H1 (cell line): ENCODE results near the gene RPL28. TPM values are rescaled to one million over a fixed set of nuclear protein-coding genes. Genes with fewer than 3 reads are reported as not detected.

Source experiments
- CTCF ChIA-PET: fragments of 300-600 bp; sonication (Branson Sonifier 250); formaldehyde crosslinking; loops from one replicate; lab custom pipeline; 2021; ENCODE audit not compliant: partially characterized antibody; lab: Charles Lee
- POLR2A ChIA-PET: fragments of 300-600 bp; sonication (Branson Sonifier 250); formaldehyde crosslinking; loops from one replicate; lab custom pipeline; 2021; ENCODE audit warnings: inconsistent platforms; ENCODE audit not compliant: partially characterized antibody; lab: Charles Lee
- DNase-seq, 2 experiments: peaks; one replicate each; pipeline versions ENCODE4 v3.0.0 to v3.0.0-alpha.2; 2010 to 2022; ENCODE audit warnings: low spot score in 2 of 2, low read depth in 1 of 2, mixed read lengths in 1 of 2
- FAIRE-seq: peaks from 2 replicates; lab custom pipeline; 2011; peaks lifted over from hg19 to GRCh38; lab: Jason Lieb, UNC
- H2AFZ ChIP-seq: 2 replicates; pipeline ENCODE4 v1.8.1; 2012; ENCODE audit warnings: low read length, inconsistent platforms
- H2AK5ac ChIP-seq: 2 replicates; pipeline ENCODE4 v1.6.1; 2013; ENCODE audit warnings: low read depth, low read length
- H2BK120ac ChIP-seq: replicated peaks from 2 replicates; pipeline ENCODE3; 2013; ENCODE audit warnings: low read depth, low read length, inconsistent platforms
- H2BK12ac ChIP-seq: 2 replicates; pipeline ENCODE4 v1.6.1; 2013; ENCODE audit warnings: low read depth, low read length
- H2BK15ac ChIP-seq: 2 replicates; pipeline ENCODE4 v1.6.1; 2013; ENCODE audit warnings: low read length
- H2BK20ac ChIP-seq: 2 replicates; pipeline ENCODE4 v1.6.1; 2013; ENCODE audit warnings: low read length
- H2BK5ac ChIP-seq: 2 replicates; pipeline ENCODE4 v1.6.1; 2013; ENCODE audit warnings: low read depth, low read length
- H3K14ac ChIP-seq: 2 replicates; pipeline ENCODE4 v1.6.1; 2013; ENCODE audit warnings: inconsistent platforms; ENCODE audit not compliant: insufficient read length
- H3K18ac ChIP-seq: 2 replicates; pipeline ENCODE4 v1.6.1; 2013; ENCODE audit warnings: low read length; ENCODE audit errors: extremely low read depth
- H3K23ac ChIP-seq: 2 replicates; pipeline ENCODE4 v1.6.1; 2013; ENCODE audit warnings: inconsistent platforms; ENCODE audit not compliant: insufficient read length
- H3K23me2 ChIP-seq: 2 replicates; pipeline ENCODE4 v1.6.1; 2013; ENCODE audit warnings: low read depth, low read length
- H3K27ac ChIP-seq: 2 replicates; pipeline ENCODE4 v1.6.1; 2011; ENCODE audit warnings: low read depth, low read length, inconsistent platforms
- H3K27me3 ChIP-seq, 4 experiments: replicated peaks in 1 of 4; 1 replicate in 1 of 4; 2 replicates in 3 of 4; pipeline versions ENCODE4 v1.6.1 to v1.8.1; 2011 to 2013; ENCODE audit warnings: low read length in 3 of 4, mild to moderate bottlenecking in 3 of 4, inconsistent platforms in 2 of 4, mixed read lengths in 2 of 4, moderate library complexity in 1 of 4; ENCODE audit not compliant: control insufficient read depth in 3 of 4, insufficient read depth in 3 of 4; ENCODE audit errors: extremely low read depth in 1 of 4
- H3K36me3 ChIP-seq, 4 experiments: 2 replicates each; pipeline versions ENCODE4 v1.6.1 to v1.8.1; 2011 to 2013; ENCODE audit warnings: mild to moderate bottlenecking in 4 of 4, low read length in 3 of 4, moderate library complexity in 2 of 4, control low read depth in 1 of 4, inconsistent platforms in 1 of 4; ENCODE audit not compliant: insufficient read depth in 4 of 4, control insufficient read depth in 2 of 4
- H3K4ac ChIP-seq: replicated peaks from 2 replicates; pipeline ENCODE3; 2013; ENCODE audit warnings: low read length, low read depth, mixed read lengths, inconsistent platforms; ENCODE audit not compliant: insufficient read length
- H3K4me1 ChIP-seq, 4 experiments: replicated peaks in 1 of 4; 1 replicate in 1 of 4; 2 replicates in 3 of 4; pipeline versions ENCODE4 v1.6.1 to v1.8.1; 2011 to 2013; ENCODE audit warnings: low read length in 3 of 4, inconsistent platforms in 2 of 4, mixed read lengths in 1 of 4; ENCODE audit not compliant: insufficient read depth in 4 of 4, control insufficient read depth in 3 of 4
- H3K4me2 ChIP-seq, 2 experiments: 2 replicates each; pipeline versions ENCODE4 v1.6.1 to v1.8.1; 2011 to 2013; ENCODE audit warnings: low read depth in 2 of 2, low read length in 2 of 2, control low read depth in 1 of 2, inconsistent platforms in 1 of 2, mild to moderate bottlenecking in 1 of 2; ENCODE audit not compliant: insufficient read depth in 1 of 2
- H3K4me3 ChIP-seq, 4 experiments: fragments of 200-600, 300-600 bp in 1 of 4; sonication (generic), shearing (Covaris generic), sonication (Bioruptor Twin) in 1 of 4; 2 replicates each; pipeline versions ENCODE4 v1.5.1 to v1.8.1; 2011 to 2016; ENCODE audit warnings: low read length in 4 of 4, low read depth in 3 of 4, control low read depth in 2 of 4, inconsistent platforms in 2 of 4, mild to moderate bottlenecking in 2 of 4, mixed read lengths in 1 of 4, moderate library complexity in 1 of 4; ENCODE audit not compliant: insufficient read depth in 2 of 4; ENCODE audit errors: extremely low read depth in 1 of 4
- H3K56ac ChIP-seq: replicated peaks from 2 replicates; pipeline ENCODE3; 2013; ENCODE audit warnings: low read depth, mild to moderate bottlenecking, mixed read lengths, low read length, inconsistent platforms; ENCODE audit not compliant: insufficient read length
- H3K79me1 ChIP-seq: 2 replicates; pipeline ENCODE4 v1.6.1; 2013; ENCODE audit warnings: low read depth, low read length, control low read depth
- H3K79me2 ChIP-seq, 2 experiments: 2 replicates each; pipeline versions ENCODE4 v1.6.1 to v1.8.1; 2012 to 2013; ENCODE audit warnings: low read length in 2 of 2, mild to moderate bottlenecking in 2 of 2, inconsistent platforms in 1 of 2; ENCODE audit not compliant: insufficient read depth in 2 of 2, control insufficient read depth in 1 of 2
- H3K9ac ChIP-seq, 4 experiments: replicated peaks in 1 of 4; 1 replicate in 1 of 4; 2 replicates in 3 of 4; pipeline versions ENCODE4 v1.6.1 to v1.8.1; 2011 to 2013; ENCODE audit warnings: low read depth in 3 of 4, low read length in 3 of 4, control low read depth in 2 of 4, mild to moderate bottlenecking in 2 of 4, moderate library complexity in 2 of 4, inconsistent platforms in 1 of 4; ENCODE audit errors: extremely low read depth in 1 of 4
- H3K9me3 ChIP-seq, 2 experiments: 2 replicates each; pipeline versions ENCODE4 v1.6.1 to v1.8.1; 2012 to 2013; ENCODE audit warnings: mild to moderate bottlenecking in 2 of 2, moderate library complexity in 2 of 2, control low read depth in 1 of 2, inconsistent platforms in 1 of 2, low read depth in 1 of 2, low read length in 1 of 2, mixed read lengths in 1 of 2; ENCODE audit not compliant: insufficient read depth in 2 of 2
- H4K20me1 ChIP-seq, 2 experiments: replicated peaks in 1 of 2; 2 replicates each; pipeline versions ENCODE3 to v1.8.1; 2011 to 2013; ENCODE audit warnings: inconsistent platforms in 2 of 2, low read length in 2 of 2, mild to moderate bottlenecking in 1 of 2; ENCODE audit not compliant: insufficient read depth in 2 of 2, control insufficient read depth in 1 of 2
- H4K5ac ChIP-seq: 2 replicates; pipeline ENCODE4 v1.6.1; 2013; ENCODE audit warnings: low read length, low read depth, mixed read lengths, inconsistent platforms; ENCODE audit not compliant: insufficient read length
- H4K8ac ChIP-seq: 2 replicates; pipeline ENCODE4 v1.8.0; 2013; ENCODE audit warnings: mild to moderate bottlenecking, moderate library complexity, low read length, inconsistent platforms; ENCODE audit not compliant: insufficient read depth; ENCODE audit errors: extremely low read depth
- H4K91ac ChIP-seq: replicated peaks from 2 replicates; pipeline ENCODE3; 2013; ENCODE audit warnings: low read length, mixed read lengths, inconsistent platforms; ENCODE audit not compliant: insufficient read length
- ATF2 ChIP-seq: IDR thresholded peaks from 2 replicates; pipeline ENCODE4 v1.6.1; 2012; ENCODE audit warnings: low read length, inconsistent platforms
- GTF2F1 ChIP-seq: IDR thresholded peaks from 2 replicates; pipeline ENCODE4 v1.6.1; 2012; ENCODE audit warnings: low read depth, low read length, improper control_type of control experiment, borderline replicate concordance
- KDM4A ChIP-seq: IDR thresholded peaks from one replicate; pipeline ENCODE4 v1.7.1; 2012; ENCODE audit warnings: low read depth, mild to moderate bottlenecking, moderate library complexity, low read length, inconsistent platforms; ENCODE audit not compliant: severe bottlenecking
- MAFK ChIP-seq: IDR thresholded peaks from 2 replicates; pipeline ENCODE4 v1.6.1; 2012; ENCODE audit warnings: low read depth, mild to moderate bottlenecking, improper control_type of control experiment, low read length
- POLR2A ChIP-seq, 2 experiments: IDR thresholded peaks; 1 replicate in 1 of 2; 2 replicates in 1 of 2; pipeline ENCODE4 v1.6.1; 2011; ENCODE audit warnings: low read depth in 2 of 2, low read length in 2 of 2, mild to moderate bottlenecking in 2 of 2; ENCODE audit errors: control extremely low read depth in 1 of 2
- RBBP5 ChIP-seq: IDR thresholded peaks from 2 replicates; pipeline ENCODE4 v1.7.1; 2012; ENCODE audit warnings: low read depth, mild to moderate bottlenecking, inconsistent platforms, low read length, moderate library complexity, borderline replicate concordance
- SRF ChIP-seq: IDR thresholded peaks from 2 replicates; pipeline ENCODE4 v1.6.1; 2011; ENCODE audit warnings: mild to moderate bottlenecking, low read depth, low read length, moderate library complexity
- TBP ChIP-seq: IDR thresholded peaks from 2 replicates; pipeline ENCODE4 v1.6.1; 2011; ENCODE audit warnings: low read depth, low read length, improper control_type of control experiment
- WGBS, 2 experiments: shearing (Covaris generic) in 1 of 2; methylation state at CpG; one replicate each; pipeline versions ENCODE4 v1.1.6 to v1.1.7; 2013 to 2015; ENCODE audit warnings: low lambda C conversion rate in 2 of 2, mixed read lengths in 2 of 2, inconsistent platforms in 1 of 2, low coverage in 1 of 2, missing lambda C conversion rate in 1 of 2; ENCODE audit not compliant: insufficient replicate concordance in 2 of 2, insufficient coverage in 1 of 2, insufficient read length in 1 of 2; ENCODE audit errors: extremely low coverage in 1 of 2, missing lambda C conversion rate in 1 of 2; 5-methylcytosine and 5-hydroxymethylcytosine counted together
- polyA plus RNA-seq, 7 experiments: library from polyadenylated mRNA; depleted of rRNA in 3 of 7; stranded (reverse) in 5 of 7; unstranded in 2 of 7; fragments of >200 nt in 5 of 7; fragments of 200-250 nt in 2 of 7; gene quantifications; 1 replicate in 5 of 7; 2 replicates in 1 of 7; 4 replicates in 1 of 7; pipeline versions ENCODE4 v1.2.1 to v1.2.3, GENCODE V29; 2011 to 2013; ENCODE audit warnings: missing spikeins in 2 of 7, mixed read lengths in 2 of 7
- total RNA-seq: library from RNA; stranded (reverse); fragmentation: NEBNext Ultra II Directional; extraction: Animal tissue kit (Norgen Biotek cat#: 25700); gene quantifications from 2 replicates; pipeline ENCODE4 v1.2.1, GENCODE V29; 2021
- TF ChIP-seq, protein P1 (sequence below): IDR thresholded peaks from 2 replicates; pipeline ENCODE4 v1.6.1; 2011; ENCODE audit warnings: low read depth, mild to moderate bottlenecking, low read length; ENCODE audit not compliant: insufficient read depth

The RPL28 gene
- total and polyA plus RNA-seq, 2 of the 8 experiments (the other 6 are each of a cell fraction or from before 2014, with no cell fraction given) = 2,123 to 8,402 TPM

DNA sequence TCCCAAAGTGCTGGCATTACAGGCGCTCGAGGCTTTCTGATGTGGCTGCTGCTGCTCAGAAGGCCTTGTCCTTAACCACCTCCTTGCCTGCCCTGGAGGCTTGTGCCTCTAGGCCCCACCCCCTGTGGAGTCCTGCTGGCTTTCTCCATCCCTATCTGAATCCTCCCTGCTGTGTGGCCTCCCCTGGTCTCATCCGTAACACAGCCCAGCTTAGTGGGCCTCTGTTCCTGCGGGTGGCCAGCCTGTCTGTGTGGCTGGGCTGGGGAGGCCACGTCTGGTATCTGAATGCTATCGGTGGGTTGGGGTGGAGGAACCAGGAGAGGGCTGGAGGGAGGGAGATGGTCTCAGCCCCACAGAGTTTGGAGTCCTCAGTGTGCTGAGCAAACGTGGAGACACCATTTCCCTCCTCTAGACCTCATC is 4.7 kb downstream of the RPL28 start:
- Histone ChIP-seq H3K27me3 (no peaks in the 10 kb centered on the region), H2BK120ac (no peak overlapping the region), H2BK15ac (no peak overlapping the region), H3K4me1 (peaks cover 0 to 46% (median 36%) of the 10 kb centered on the region in 4 experiments; a peak in 6 of 7 replicates), H3K4me2 (peak overlapping the region in 1 of 2 experiments; percentile 95; a peak in 1 of 4 replicates), H3K23me2 (peaks cover 7% of the 10 kb centered on the region; the same call in 1 of the 2 replicates), H2AFZ (no peak overlapping the region), H3K4me3 (no peak overlapping the region), H4K20me1 (peaks cover 25 to 45% of the 10 kb centered on the region in 2 experiments), H3K14ac (no peak overlapping the region), H3K56ac (no peak overlapping the region), H3K18ac (no peak overlapping the region), H4K5ac (no peak overlapping the region), H2BK20ac (no peak overlapping the region), H2BK5ac (no peak overlapping the region), H2AK5ac (no peak overlapping the region), H2BK12ac (no peak overlapping the region), H3K23ac (no peak overlapping the region), H3K9ac (no peak overlapping the region), H3K27ac (no peak overlapping the region), H4K91ac (no peak overlapping the region), H3K79me2 (peaks cover 17 to 27% of the 10 kb centered on the region in 2 experiments; a peak in 3 of 4 replicates), H3K4ac (no peak overlapping the region), H3K36me3 (peaks cover 23 to 35% (median 26%) of the 10 kb centered on the region in 4 experiments), H4K8ac (no peak overlapping the region), H3K9me3 (no peaks in the 10 kb centered on the region), H3K79me1 (peaks cover 28% of the 10 kb centered on the region)
- ChIA-PET POLR2A (interaction anchor here (0.7 to 26.7 kb wide), 19 partner anchors 14 to 273 kb away, joined by 3 to 874 read pairs (median 5); partner anchors contain the start of genes GARIN5B, HSPBP1, IL11 and KMT5C), CTCF (interaction anchor here (1.7 to 6.1 kb wide), 3 partner anchors 12 to 113 kb away, joined by 4 to 39 read pairs (median 12); no protein-coding TSS in a partner anchor)
- 81% methylated on average over 7 of the region's 7 CpGs; no CpG with 5 or more reads in 1 of the 2 experiments for WGBS, 2 experiments
- DNase-seq (no peak), FAIRE-seq (no peak)
- TF ChIP-seq SRF (no peak), TBP (no peak), POLR2A (IDR thresholded peaks at IDR 0.05; ENCODE audit: control extremely low read depth in 1 of 2, low read depth in 2 of 2, low read length in 2 of 2) (no peak), MAFK (no peak), RBBP5 (no peak), GTF2F1 (no peak), KDM4A (no peak), ATF2 (no peak)
- TF ChIP-seq, protein P1, sequence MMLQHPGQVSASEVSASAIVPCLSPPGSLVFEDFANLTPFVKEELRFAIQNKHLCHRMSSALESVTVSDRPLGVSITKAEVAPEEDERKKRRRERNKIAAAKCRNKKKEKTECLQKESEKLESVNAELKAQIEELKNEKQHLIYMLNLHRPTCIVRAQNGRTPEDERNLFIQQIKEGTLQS = no peak
